ENCODE data around the gene JARID2. TPM values are rescaled to one million over a fixed set of nuclear protein-coding genes. Genes with fewer than 3 reads are reported as not detected.

Gene JARID2
- total RNA-seq, 1 donor from 2014 or later: 66.1 TPM

DNA sequence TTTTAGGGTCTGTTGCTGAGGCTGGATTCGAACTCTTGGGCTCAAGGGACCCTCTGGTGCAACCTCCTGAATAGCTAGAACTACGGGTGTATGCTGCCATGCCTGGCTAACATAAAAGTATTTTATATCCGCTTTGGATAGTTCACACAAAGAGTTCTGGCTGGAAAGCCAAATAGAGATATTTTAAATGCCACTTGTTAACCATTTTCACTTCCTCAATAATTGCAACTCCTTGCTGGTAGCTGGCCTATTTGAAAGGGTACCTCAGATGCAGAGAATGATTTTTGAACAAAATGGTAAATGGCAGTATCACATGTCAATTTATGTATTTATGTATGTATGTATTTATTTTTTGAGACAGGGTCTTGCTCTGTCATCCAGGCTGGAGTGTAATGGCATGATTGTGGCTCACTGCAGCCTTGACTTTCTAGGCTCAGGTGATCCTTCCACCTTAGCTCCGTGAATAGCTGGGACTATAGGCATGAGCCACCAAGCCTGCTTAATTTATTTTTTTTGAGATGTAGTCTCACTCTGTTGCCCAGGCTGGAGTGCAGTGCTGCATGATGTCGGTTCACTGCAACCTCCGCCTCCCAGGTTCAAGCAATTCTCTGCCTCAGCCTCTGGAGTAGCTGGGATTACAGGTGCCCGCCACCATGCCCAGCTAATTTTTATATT lies 12.9 kb upstream of the JARID2 start:
- Mint-ChIP-seq H3K36me3 (ENCODE audit: low read depth, unreplicated experiment) (no peaks in the 10 kb centered on the region), H3K4me1 (ENCODE audit: unreplicated experiment) (no peaks in the 10 kb centered on the region), H3K27me3 (ENCODE audit: unreplicated experiment) (peaks cover 2% of the 10 kb centered on the region), H3K4me3 (ENCODE audit: unreplicated experiment) (no peak overlapping the region), H3K9me3 (ENCODE audit: unreplicated experiment) (no peaks in the 10 kb centered on the region), H3K27ac (ENCODE audit: unreplicated experiment) (no peak overlapping the region)
- no peak for DNase-seq (ENCODE audit: low spot score)
- TF ChIP-seq, protein P1, sequence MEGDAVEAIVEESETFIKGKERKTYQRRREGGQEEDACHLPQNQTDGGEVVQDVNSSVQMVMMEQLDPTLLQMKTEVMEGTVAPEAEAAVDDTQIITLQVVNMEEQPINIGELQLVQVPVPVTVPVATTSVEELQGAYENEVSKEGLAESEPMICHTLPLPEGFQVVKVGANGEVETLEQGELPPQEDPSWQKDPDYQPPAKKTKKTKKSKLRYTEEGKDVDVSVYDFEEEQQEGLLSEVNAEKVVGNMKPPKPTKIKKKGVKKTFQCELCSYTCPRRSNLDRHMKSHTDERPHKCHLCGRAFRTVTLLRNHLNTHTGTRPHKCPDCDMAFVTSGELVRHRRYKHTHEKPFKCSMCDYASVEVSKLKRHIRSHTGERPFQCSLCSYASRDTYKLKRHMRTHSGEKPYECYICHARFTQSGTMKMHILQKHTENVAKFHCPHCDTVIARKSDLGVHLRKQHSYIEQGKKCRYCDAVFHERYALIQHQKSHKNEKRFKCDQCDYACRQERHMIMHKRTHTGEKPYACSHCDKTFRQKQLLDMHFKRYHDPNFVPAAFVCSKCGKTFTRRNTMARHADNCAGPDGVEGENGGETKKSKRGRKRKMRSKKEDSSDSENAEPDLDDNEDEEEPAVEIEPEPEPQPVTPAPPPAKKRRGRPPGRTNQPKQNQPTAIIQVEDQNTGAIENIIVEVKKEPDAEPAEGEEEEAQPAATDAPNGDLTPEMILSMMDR (IDR thresholded peaks at IDR 0.05; ENCODE audit: unreplicated experiment): no peak

DNA sequence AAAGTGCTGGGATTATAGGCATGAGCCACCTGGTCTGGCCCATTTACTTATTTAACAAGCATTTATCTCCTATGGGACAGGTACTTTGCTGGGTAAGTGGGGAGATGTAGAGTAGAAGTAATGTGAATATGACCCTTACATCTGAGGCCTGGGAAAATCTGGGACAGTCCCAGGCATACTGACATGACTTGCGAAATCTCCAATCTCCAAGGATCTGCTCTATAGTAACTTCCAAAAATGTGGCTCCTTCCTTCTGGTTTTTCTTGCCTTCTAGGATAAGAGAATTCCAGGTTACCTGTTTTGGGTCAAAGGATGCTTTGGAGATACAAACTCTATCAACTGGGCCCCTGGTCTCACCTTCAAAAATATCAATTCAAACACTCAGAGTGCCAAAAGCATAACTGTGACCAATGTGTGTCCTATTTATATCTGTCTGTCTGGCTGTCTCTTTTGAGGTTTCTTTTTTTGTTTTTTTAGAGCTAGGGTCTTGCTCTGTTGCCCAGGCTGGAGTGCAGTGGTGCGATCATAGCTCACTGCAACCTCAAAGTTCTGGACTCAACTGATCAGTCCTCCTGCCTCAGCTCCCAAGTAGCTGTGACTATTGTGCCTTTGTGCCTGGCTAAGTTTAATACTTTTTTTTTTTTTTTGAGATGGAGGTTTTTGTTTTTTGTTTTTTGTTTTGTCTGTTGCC lies 11.7 kb upstream of the JARID2 start:
- no peak for DNase-seq (ENCODE audit: low spot score)
- Mint-ChIP-seq H3K36me3 (ENCODE audit: low read depth, unreplicated experiment) (no peaks in the 10 kb centered on the region), H3K4me3 (ENCODE audit: unreplicated experiment) (no peak overlapping the region), H3K9me3 (ENCODE audit: unreplicated experiment) (no peaks in the 10 kb centered on the region), H3K27me3 (ENCODE audit: unreplicated experiment) (peaks cover 3% of the 10 kb centered on the region), H3K27ac (ENCODE audit: unreplicated experiment) (no peak overlapping the region), H3K4me1 (ENCODE audit: unreplicated experiment) (no peaks in the 10 kb centered on the region)
- TF ChIP-seq, protein P1 (IDR thresholded peaks at IDR 0.05; ENCODE audit: unreplicated experiment): no peak

DNA sequence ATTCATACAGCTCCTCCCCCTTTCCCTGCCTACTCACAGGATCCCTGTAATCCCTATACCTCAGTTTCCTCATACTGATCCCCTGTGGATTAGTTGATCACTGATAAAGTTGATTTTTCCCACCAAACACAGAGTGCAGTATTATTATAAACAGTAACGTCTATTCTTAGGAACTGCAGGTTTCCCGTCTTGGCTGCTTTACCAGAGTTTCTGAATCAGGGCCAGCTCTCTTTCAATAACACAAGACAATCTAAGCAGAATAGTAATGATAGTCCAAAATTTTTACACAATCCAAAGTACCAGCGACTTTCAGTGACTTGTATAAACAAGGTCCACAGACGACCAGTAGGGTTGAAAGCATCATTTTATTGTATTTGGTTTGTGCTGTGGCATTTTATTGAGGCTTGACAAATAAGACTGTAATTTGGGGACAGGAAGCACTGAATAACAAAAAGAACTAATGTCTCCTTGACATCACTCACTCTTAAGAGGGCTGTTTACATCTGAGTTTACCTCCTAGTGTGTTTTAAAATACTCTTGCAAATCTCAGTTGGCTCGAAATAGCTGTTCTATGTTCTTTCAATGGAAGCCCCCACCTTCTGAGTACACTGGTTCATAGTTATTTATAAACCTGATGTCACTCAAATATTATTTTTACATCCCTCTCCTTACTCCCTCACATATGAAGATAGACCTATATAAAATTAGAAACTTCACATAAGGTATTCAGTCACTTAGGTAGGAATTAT lies 6.1 kb upstream of the JARID2 start:
- no peaks in the 10 kb centered on the region for H3K36me3 Mint-ChIP-seq (ENCODE audit: low read depth, unreplicated experiment)
- H3K4me3 Mint-ChIP-seq (ENCODE audit: unreplicated experiment): no peak overlapping the region
- no peak for DNase-seq (ENCODE audit: low spot score)
- peaks cover 8% of the 10 kb centered on the region for H3K27me3 Mint-ChIP-seq (ENCODE audit: unreplicated experiment)
- TF ChIP-seq, protein P1 (IDR thresholded peaks at IDR 0.05; ENCODE audit: unreplicated experiment): no peak
- H3K9me3 Mint-ChIP-seq (ENCODE audit: unreplicated experiment): no peaks in the 10 kb centered on the region
- H3K4me1 Mint-ChIP-seq (ENCODE audit: unreplicated experiment): peaks cover 23% of the 10 kb centered on the region
- H3K27ac Mint-ChIP-seq (ENCODE audit: unreplicated experiment): no peak overlapping the region

DNA sequence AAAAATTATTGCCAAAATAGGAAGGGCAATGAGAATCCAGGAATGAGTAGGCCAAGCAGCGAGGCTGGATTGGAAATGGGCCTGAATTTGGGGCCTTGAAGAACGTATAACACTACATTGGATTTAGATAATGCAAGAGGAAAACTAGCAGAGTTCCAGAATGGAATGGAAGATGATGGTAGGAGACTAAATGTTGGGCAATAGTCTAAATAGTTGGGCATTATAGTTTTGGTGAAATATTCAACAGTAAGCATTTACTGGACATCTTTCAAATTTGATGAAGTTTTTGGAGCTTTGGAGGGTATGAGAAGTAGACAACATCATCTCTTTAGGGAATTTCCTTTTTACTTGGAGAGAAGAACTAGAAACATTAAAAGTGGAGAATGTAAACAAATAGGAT lies 3.4 kb upstream of the JARID2 start:
- Mint-ChIP-seq H3K27me3 (ENCODE audit: unreplicated experiment) (peaks cover 6% of the 10 kb centered on the region), H3K36me3 (ENCODE audit: low read depth, unreplicated experiment) (peaks cover 6% of the 10 kb centered on the region), H3K4me1 (ENCODE audit: unreplicated experiment) (peaks cover 38% of the 10 kb centered on the region), H3K9me3 (ENCODE audit: unreplicated experiment) (no peaks in the 10 kb centered on the region), H3K4me3 (ENCODE audit: unreplicated experiment) (no peak overlapping the region), H3K27ac (ENCODE audit: unreplicated experiment) (no peak overlapping the region)
- TF ChIP-seq, protein P1 (IDR thresholded peaks at IDR 0.05; ENCODE audit: unreplicated experiment): no peak
- no peak for DNase-seq (ENCODE audit: low spot score)
